Osteoblast (primary cell): ENCODE measurements around the gene PPIH. TPM values are rescaled to one million over a fixed set of nuclear protein-coding genes. Genes with fewer than 3 reads are reported as not detected.
"Not testable (repeated sequence)": the region's sequence is repeated elsewhere in the genome, so short reads cannot be mapped to it uniquely, and the experiment has no call there.

Experiments
- DNase-seq: peaks from one replicate; pipeline ENCODE4 v3.0.0; 2011; ENCODE audit warnings: low spot score, mixed read lengths; ENCODE audit not compliant: insufficient read length; ENCODE audit errors: missing footprints
- H2AFZ ChIP-seq: 2 replicates; pipeline ENCODE4 v1.6.0; 2011; ENCODE audit warnings: mild to moderate bottlenecking, low read length
- H3K27ac ChIP-seq: 2 replicates; pipeline ENCODE4 v1.5.1; 2011; ENCODE audit warnings: mild to moderate bottlenecking, low read depth, low read length, moderate library complexity
- H3K27me3 ChIP-seq: 2 replicates; pipeline ENCODE4 v1.6.0; 2012; ENCODE audit warnings: mild to moderate bottlenecking, control low read depth, inconsistent platforms, low read length, moderate library complexity; ENCODE audit not compliant: insufficient read depth
- H3K36me3 ChIP-seq: 2 replicates; pipeline ENCODE4 v1.5.1; 2011; ENCODE audit warnings: mild to moderate bottlenecking, low read length, control low read depth, moderate library complexity; ENCODE audit not compliant: insufficient read depth
- H3K4me1 ChIP-seq: 2 replicates; pipeline ENCODE4 v1.5.1; 2011; ENCODE audit warnings: mild to moderate bottlenecking, low read length, control low read depth, moderate library complexity; ENCODE audit not compliant: insufficient read depth
- H3K4me2 ChIP-seq: 2 replicates; pipeline ENCODE4 v1.6.0; 2011; ENCODE audit warnings: mild to moderate bottlenecking, low read length; ENCODE audit not compliant: insufficient read depth
- H3K4me3 ChIP-seq: fragments of 200-600 bp; sonication (generic); 3 replicates; pipeline ENCODE4 v1.5.1; 2012; ENCODE audit warnings: mild to moderate bottlenecking, low read length, inconsistent platforms; ENCODE audit not compliant: insufficient read depth
- H3K79me2 ChIP-seq: 2 replicates; pipeline ENCODE4 v1.6.0; 2012; ENCODE audit warnings: mild to moderate bottlenecking, low read length, control low read depth, inconsistent platforms; ENCODE audit not compliant: insufficient read depth
- H3K9me3 ChIP-seq: 2 replicates; pipeline ENCODE4 v1.5.1; 2011; ENCODE audit warnings: low read depth, low read length, control low read depth
- H4K20me1 ChIP-seq: 2 replicates; pipeline ENCODE4 v1.6.0; 2012; ENCODE audit warnings: mild to moderate bottlenecking, low read length, control low read depth; ENCODE audit not compliant: insufficient read depth
- total RNA-seq: library from RNA; depleted of rRNA; stranded (reverse); fragments of >200 nt; gene quantifications from 2 replicates; pipeline ENCODE4 v1.2.3, GENCODE V29; 2012
- TF ChIP-seq, protein P1 (sequence below): IDR thresholded peaks from 2 replicates; pipeline ENCODE4 v1.5.1; 2011; ENCODE audit warnings: mild to moderate bottlenecking, low read depth, low read length, moderate library complexity; ENCODE audit errors: extremely low read depth

The PPIH gene
- total RNA-seq, 1 donor, result 17.4 TPM

DNA sequence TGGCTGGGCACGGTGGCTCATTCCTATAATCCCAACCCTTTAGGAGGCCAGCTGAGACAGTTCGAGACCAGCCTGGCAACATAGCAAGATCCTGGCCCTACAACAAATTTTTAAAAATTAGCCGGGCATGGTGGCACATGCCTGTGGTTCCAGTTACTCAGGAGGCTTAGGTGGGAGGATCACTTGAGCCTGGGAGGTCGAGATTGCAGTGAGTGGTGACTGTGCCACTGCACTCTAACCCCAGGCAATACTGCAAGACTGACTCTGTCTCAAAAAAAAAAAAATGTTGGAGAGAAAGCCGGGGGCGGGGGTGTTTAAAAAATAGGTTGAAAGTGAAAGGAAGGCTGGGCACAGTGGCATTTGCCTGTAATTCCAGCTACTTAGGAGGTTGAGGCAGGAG lies 65.3 kb downstream of the PPIH start:
- no peak overlapping the region for H2AFZ ChIP-seq
- DNase-seq, result no peak
- H3K79me2 ChIP-seq, result no peaks in the 10 kb centered on the region
- H3K4me3 ChIP-seq, result no peak overlapping the region
- H3K27ac ChIP-seq, result no peak overlapping the region
- no peaks in the 10 kb centered on the region for H3K4me1 ChIP-seq
- TF ChIP-seq, protein P1, sequence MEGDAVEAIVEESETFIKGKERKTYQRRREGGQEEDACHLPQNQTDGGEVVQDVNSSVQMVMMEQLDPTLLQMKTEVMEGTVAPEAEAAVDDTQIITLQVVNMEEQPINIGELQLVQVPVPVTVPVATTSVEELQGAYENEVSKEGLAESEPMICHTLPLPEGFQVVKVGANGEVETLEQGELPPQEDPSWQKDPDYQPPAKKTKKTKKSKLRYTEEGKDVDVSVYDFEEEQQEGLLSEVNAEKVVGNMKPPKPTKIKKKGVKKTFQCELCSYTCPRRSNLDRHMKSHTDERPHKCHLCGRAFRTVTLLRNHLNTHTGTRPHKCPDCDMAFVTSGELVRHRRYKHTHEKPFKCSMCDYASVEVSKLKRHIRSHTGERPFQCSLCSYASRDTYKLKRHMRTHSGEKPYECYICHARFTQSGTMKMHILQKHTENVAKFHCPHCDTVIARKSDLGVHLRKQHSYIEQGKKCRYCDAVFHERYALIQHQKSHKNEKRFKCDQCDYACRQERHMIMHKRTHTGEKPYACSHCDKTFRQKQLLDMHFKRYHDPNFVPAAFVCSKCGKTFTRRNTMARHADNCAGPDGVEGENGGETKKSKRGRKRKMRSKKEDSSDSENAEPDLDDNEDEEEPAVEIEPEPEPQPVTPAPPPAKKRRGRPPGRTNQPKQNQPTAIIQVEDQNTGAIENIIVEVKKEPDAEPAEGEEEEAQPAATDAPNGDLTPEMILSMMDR, result no peak
- H3K4me2 ChIP-seq, result no peak overlapping the region
- H3K9me3 ChIP-seq, result no peaks in the 10 kb centered on the region
- no peaks in the 10 kb centered on the region for H4K20me1 ChIP-seq
- H3K27me3 ChIP-seq, result no peaks in the 10 kb centered on the region
- H3K36me3 ChIP-seq, result no peaks in the 10 kb centered on the region

DNA sequence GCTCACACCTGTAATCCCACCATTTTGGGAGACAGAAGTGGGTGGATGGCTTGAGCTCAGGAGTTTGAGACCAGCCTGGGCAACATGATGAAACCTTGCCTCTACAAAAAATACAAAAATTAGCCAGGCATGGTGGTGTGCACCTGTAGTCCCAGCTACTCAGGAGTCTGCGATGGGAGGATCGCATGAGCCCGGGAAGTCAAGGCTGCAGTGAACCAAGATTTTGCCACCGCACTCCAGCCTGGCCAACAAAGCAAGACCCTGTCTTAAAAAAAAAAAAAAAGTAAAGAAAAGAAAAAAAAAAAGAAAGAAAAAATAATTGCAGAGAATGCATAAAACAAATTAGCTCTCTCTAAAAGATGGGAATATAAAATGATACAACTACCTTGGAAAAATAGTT lies 67.6 kb downstream of the PPIH start:
- H3K27me3 ChIP-seq, H3K79me2 ChIP-seq, H2AFZ ChIP-seq, DNase-seq, H3K4me3 ChIP-seq, H3K27ac ChIP-seq, H4K20me1 ChIP-seq, H3K4me2 ChIP-seq, H3K9me3 ChIP-seq, H3K4me1 ChIP-seq, H3K36me3 ChIP-seq: not testable (repeated sequence)

Other genes with a start within 250 kb of the PPIH start
- gene ZMYND12, start 202.4 kb upstream of the PPIH start, total RNA-seq, result 0.88 and 3.3 TPM in 2 replicates
- 64.4 and 72.2 TPM in 2 replicates for gene PPCS, start 201.9 kb upstream of the PPIH start, total RNA-seq
- gene CCDC30, start 195.1 kb upstream of the PPIH start, total RNA-seq, result 4.0 and 4.7 TPM in 2 replicates
- 481 and 491 TPM in 2 replicates for gene YBX1, start 24.0 kb downstream of the PPIH start, total RNA-seq
- gene CLDN19, start 81.8 kb downstream of the PPIH start, total RNA-seq, result not detected in 2 replicates
- 209 and 213 TPM in 2 replicates for gene P3H1, start 108.6 kb downstream of the PPIH start, total RNA-seq
- 4.7 and 5.9 TPM in 2 replicates for gene C1orf50, start 108.8 kb downstream of the PPIH start, total RNA-seq
- under 0.01 TPM in 2 replicates for gene TMEM269, start 126.6 kb downstream of the PPIH start, total RNA-seq
- gene ERMAP, start 158.7 kb downstream of the PPIH start, total RNA-seq, result 21.7 and 29.2 TPM in 2 replicates
- 17.0 and 20.0 TPM in 2 replicates for gene SVBP, start 159.0 kb downstream of the PPIH start, total RNA-seq
- gene ZNF691, start 188.2 kb downstream of the PPIH start, total RNA-seq, result 5.4 and 6.5 TPM in 2 replicates